GM12875 (cell line): ENCODE results near the gene CEBPZ.
"Not testable (repeated sequence)": the region's sequence is repeated elsewhere in the genome, so short reads cannot be mapped to it uniquely, and the experiment has no call there.

Experiments used
- H3K4me3 ChIP-seq: one replicate; pipeline ENCODE4 v1.5.1; 2011; ENCODE audit warnings: low read depth, low read length, control low read depth
- CTCF ChIP-seq: IDR thresholded peaks from 2 replicates; pipeline ENCODE4 v1.5.1; 2011; ENCODE audit warnings: low read depth, mild to moderate bottlenecking, control low read depth, inconsistent platforms, low read length, moderate library complexity, borderline replicate concordance; ENCODE audit not compliant: insufficient read depth

CEBPZ gene

GRCh38 chr2:37243435-37243834 lies 12.0 kb upstream of the CEBPZ start:
- TF ChIP-seq CTCF, result no peak

GRCh38 chr2:37232131-37232933 lies 936 bp upstream of the CEBPZ start:
- TF ChIP-seq CTCF, result no peak
- peak overlapping the region; percentile 72 for H3K4me3 ChIP-seq

More at GRCh38 chr2:37243435-37243834, 12.0 kb upstream of the CEBPZ start:
- H3K4me3 ChIP-seq, result no peak overlapping the region

GRCh38 chr2:37230581-37230980 lies 815 bp downstream of the CEBPZ start:
- TF ChIP-seq CTCF, result no peak

GRCh38 chr2:37228788-37229187 lies 2.6 kb downstream of the CEBPZ start:
- no peak for TF ChIP-seq CTCF
- no peak overlapping the region for H3K4me3 ChIP-seq

More at GRCh38 chr2:37230581-37230980, 815 bp downstream of the CEBPZ start:
- peak overlapping the region; percentile 72 for H3K4me3 ChIP-seq

GRCh38 chr2:37226863-37227262 lies 4.5 kb downstream of the CEBPZ start:
- no peak overlapping the region for H3K4me3 ChIP-seq
- TF ChIP-seq CTCF, result no peak

- not testable (repeated sequence) for H3K4me3 ChIP-seq
Observed at GRCh38 chr2:37225129-37225528, 6.3 kb downstream of the CEBPZ start.

GRCh38 chr2:37224063-37224462 lies 7.3 kb downstream of the CEBPZ start:
- no peak for TF ChIP-seq CTCF
- H3K4me3 ChIP-seq, result no peak overlapping the region
